H1 (cell line): ENCODE measurements around the gene LRP2BP. TPM values are rescaled to one million over a fixed set of nuclear protein-coding genes. Genes with fewer than 3 reads are reported as not detected.

Source experiments
- CTCF ChIA-PET: fragments of 300-600 bp; sonication (Branson Sonifier 250); formaldehyde crosslinking; loops from one replicate; lab custom pipeline; 2021; ENCODE audit not compliant: partially characterized antibody; lab: Charles Lee
- POLR2A ChIA-PET: fragments of 300-600 bp; sonication (Branson Sonifier 250); formaldehyde crosslinking; loops from one replicate; lab custom pipeline; 2021; ENCODE audit warnings: inconsistent platforms; ENCODE audit not compliant: partially characterized antibody; lab: Charles Lee
- DNase-seq, 2 experiments: peaks; one replicate each; pipeline versions ENCODE4 v3.0.0 to v3.0.0-alpha.2; 2010 to 2022; ENCODE audit warnings: low spot score in 2 of 2, low read depth in 1 of 2, mixed read lengths in 1 of 2
- FAIRE-seq: peaks from 2 replicates; lab custom pipeline; 2011; peaks lifted over from hg19 to GRCh38; lab: Jason Lieb, UNC
- H2AFZ ChIP-seq: 2 replicates; pipeline ENCODE4 v1.8.1; 2012; ENCODE audit warnings: low read length, inconsistent platforms
- H2AK5ac ChIP-seq: 2 replicates; pipeline ENCODE4 v1.6.1; 2013; ENCODE audit warnings: low read depth, low read length
- H2BK120ac ChIP-seq: replicated peaks from 2 replicates; pipeline ENCODE3; 2013; ENCODE audit warnings: low read depth, low read length, inconsistent platforms
- H2BK12ac ChIP-seq: 2 replicates; pipeline ENCODE4 v1.6.1; 2013; ENCODE audit warnings: low read depth, low read length
- H2BK15ac ChIP-seq: 2 replicates; pipeline ENCODE4 v1.6.1; 2013; ENCODE audit warnings: low read length
- H2BK20ac ChIP-seq: 2 replicates; pipeline ENCODE4 v1.6.1; 2013; ENCODE audit warnings: low read length
- H2BK5ac ChIP-seq: 2 replicates; pipeline ENCODE4 v1.6.1; 2013; ENCODE audit warnings: low read depth, low read length
- H3K14ac ChIP-seq: 2 replicates; pipeline ENCODE4 v1.6.1; 2013; ENCODE audit warnings: inconsistent platforms; ENCODE audit not compliant: insufficient read length
- H3K18ac ChIP-seq: 2 replicates; pipeline ENCODE4 v1.6.1; 2013; ENCODE audit warnings: low read length; ENCODE audit errors: extremely low read depth
- H3K23ac ChIP-seq: 2 replicates; pipeline ENCODE4 v1.6.1; 2013; ENCODE audit warnings: inconsistent platforms; ENCODE audit not compliant: insufficient read length
- H3K23me2 ChIP-seq: 2 replicates; pipeline ENCODE4 v1.6.1; 2013; ENCODE audit warnings: low read depth, low read length
- H3K27ac ChIP-seq: 2 replicates; pipeline ENCODE4 v1.6.1; 2011; ENCODE audit warnings: low read depth, low read length, inconsistent platforms
- H3K27me3 ChIP-seq, 4 experiments: replicated peaks in 1 of 4; 1 replicate in 1 of 4; 2 replicates in 3 of 4; pipeline versions ENCODE4 v1.6.1 to v1.8.1; 2011 to 2013; ENCODE audit warnings: low read length in 3 of 4, mild to moderate bottlenecking in 3 of 4, inconsistent platforms in 2 of 4, mixed read lengths in 2 of 4, moderate library complexity in 1 of 4; ENCODE audit not compliant: control insufficient read depth in 3 of 4, insufficient read depth in 3 of 4; ENCODE audit errors: extremely low read depth in 1 of 4
- H3K36me3 ChIP-seq, 4 experiments: 2 replicates each; pipeline versions ENCODE4 v1.6.1 to v1.8.1; 2011 to 2013; ENCODE audit warnings: mild to moderate bottlenecking in 4 of 4, low read length in 3 of 4, moderate library complexity in 2 of 4, control low read depth in 1 of 4, inconsistent platforms in 1 of 4; ENCODE audit not compliant: insufficient read depth in 4 of 4, control insufficient read depth in 2 of 4
- H3K4ac ChIP-seq: replicated peaks from 2 replicates; pipeline ENCODE3; 2013; ENCODE audit warnings: low read length, low read depth, mixed read lengths, inconsistent platforms; ENCODE audit not compliant: insufficient read length
- H3K4me1 ChIP-seq, 4 experiments: replicated peaks in 1 of 4; 1 replicate in 1 of 4; 2 replicates in 3 of 4; pipeline versions ENCODE4 v1.6.1 to v1.8.1; 2011 to 2013; ENCODE audit warnings: low read length in 3 of 4, inconsistent platforms in 2 of 4, mixed read lengths in 1 of 4; ENCODE audit not compliant: insufficient read depth in 4 of 4, control insufficient read depth in 3 of 4
- H3K4me2 ChIP-seq, 2 experiments: 2 replicates each; pipeline versions ENCODE4 v1.6.1 to v1.8.1; 2011 to 2013; ENCODE audit warnings: low read depth in 2 of 2, low read length in 2 of 2, control low read depth in 1 of 2, inconsistent platforms in 1 of 2, mild to moderate bottlenecking in 1 of 2; ENCODE audit not compliant: insufficient read depth in 1 of 2
- H3K4me3 ChIP-seq, 4 experiments: fragments of 200-600, 300-600 bp in 1 of 4; sonication (generic), shearing (Covaris generic), sonication (Bioruptor Twin) in 1 of 4; 2 replicates each; pipeline versions ENCODE4 v1.5.1 to v1.8.1; 2011 to 2016; ENCODE audit warnings: low read length in 4 of 4, low read depth in 3 of 4, control low read depth in 2 of 4, inconsistent platforms in 2 of 4, mild to moderate bottlenecking in 2 of 4, mixed read lengths in 1 of 4, moderate library complexity in 1 of 4; ENCODE audit not compliant: insufficient read depth in 2 of 4; ENCODE audit errors: extremely low read depth in 1 of 4
- H3K56ac ChIP-seq: replicated peaks from 2 replicates; pipeline ENCODE3; 2013; ENCODE audit warnings: low read depth, mild to moderate bottlenecking, mixed read lengths, low read length, inconsistent platforms; ENCODE audit not compliant: insufficient read length
- H3K79me1 ChIP-seq: 2 replicates; pipeline ENCODE4 v1.6.1; 2013; ENCODE audit warnings: low read depth, low read length, control low read depth
- H3K79me2 ChIP-seq, 2 experiments: 2 replicates each; pipeline versions ENCODE4 v1.6.1 to v1.8.1; 2012 to 2013; ENCODE audit warnings: low read length in 2 of 2, mild to moderate bottlenecking in 2 of 2, inconsistent platforms in 1 of 2; ENCODE audit not compliant: insufficient read depth in 2 of 2, control insufficient read depth in 1 of 2
- H3K9ac ChIP-seq, 4 experiments: replicated peaks in 1 of 4; 1 replicate in 1 of 4; 2 replicates in 3 of 4; pipeline versions ENCODE4 v1.6.1 to v1.8.1; 2011 to 2013; ENCODE audit warnings: low read depth in 3 of 4, low read length in 3 of 4, control low read depth in 2 of 4, mild to moderate bottlenecking in 2 of 4, moderate library complexity in 2 of 4, inconsistent platforms in 1 of 4; ENCODE audit errors: extremely low read depth in 1 of 4
- H3K9me3 ChIP-seq, 2 experiments: 2 replicates each; pipeline versions ENCODE4 v1.6.1 to v1.8.1; 2012 to 2013; ENCODE audit warnings: mild to moderate bottlenecking in 2 of 2, moderate library complexity in 2 of 2, control low read depth in 1 of 2, inconsistent platforms in 1 of 2, low read depth in 1 of 2, low read length in 1 of 2, mixed read lengths in 1 of 2; ENCODE audit not compliant: insufficient read depth in 2 of 2
- H4K20me1 ChIP-seq, 2 experiments: replicated peaks in 1 of 2; 2 replicates each; pipeline versions ENCODE3 to v1.8.1; 2011 to 2013; ENCODE audit warnings: inconsistent platforms in 2 of 2, low read length in 2 of 2, mild to moderate bottlenecking in 1 of 2; ENCODE audit not compliant: insufficient read depth in 2 of 2, control insufficient read depth in 1 of 2
- H4K5ac ChIP-seq: 2 replicates; pipeline ENCODE4 v1.6.1; 2013; ENCODE audit warnings: low read length, low read depth, mixed read lengths, inconsistent platforms; ENCODE audit not compliant: insufficient read length
- H4K8ac ChIP-seq: 2 replicates; pipeline ENCODE4 v1.8.0; 2013; ENCODE audit warnings: mild to moderate bottlenecking, moderate library complexity, low read length, inconsistent platforms; ENCODE audit not compliant: insufficient read depth; ENCODE audit errors: extremely low read depth
- H4K91ac ChIP-seq: replicated peaks from 2 replicates; pipeline ENCODE3; 2013; ENCODE audit warnings: low read length, mixed read lengths, inconsistent platforms; ENCODE audit not compliant: insufficient read length
- CBX5 ChIP-seq: fragments of 300-800, 300-1000 bp; sonication (generic); IDR thresholded peaks from 2 replicates; pipeline ENCODE4 v1.7.1; 2016; ENCODE audit warnings: antibody characterized with exemption, low read length, low read depth
- CBX8 ChIP-seq: fragments of 300-800, 300-1000 bp; sonication (generic); IDR thresholded peaks from 2 replicates; pipeline ENCODE4 v1.7.1; 2016; ENCODE audit warnings: low read depth, low read length, borderline replicate concordance
- HDAC6 ChIP-seq: IDR thresholded peaks from one replicate; pipeline ENCODE4 v1.7.1; 2012; ENCODE audit warnings: low read depth, mild to moderate bottlenecking, inconsistent platforms, low read length, moderate library complexity
- MAX ChIP-seq: IDR thresholded peaks from 2 replicates; pipeline ENCODE4 v1.6.1; 2012; ENCODE audit warnings: inconsistent platforms
- PHF8 ChIP-seq: fragments of 200-600 bp; sonication (generic); conservative IDR thresholded peaks from 2 replicates; pipeline ENCODE4 v1.7.1; 2012; ENCODE audit warnings: low read depth, mild to moderate bottlenecking, inconsistent platforms, low read length, moderate library complexity
- SIX5 ChIP-seq: IDR thresholded peaks from 2 replicates; pipeline ENCODE4 v1.6.1; 2011; ENCODE audit warnings: mild to moderate bottlenecking, low read depth, low read length
- TBP ChIP-seq: IDR thresholded peaks from 2 replicates; pipeline ENCODE4 v1.6.1; 2011; ENCODE audit warnings: low read depth, low read length, improper control_type of control experiment
- TCF12 ChIP-seq: IDR thresholded peaks from 2 replicates; pipeline ENCODE4 v1.6.1; 2011; ENCODE audit warnings: low read depth, mild to moderate bottlenecking, low read length
- WGBS, 2 experiments: shearing (Covaris generic) in 1 of 2; methylation state at CpG; one replicate each; pipeline versions ENCODE4 v1.1.6 to v1.1.7; 2013 to 2015; ENCODE audit warnings: low lambda C conversion rate in 2 of 2, mixed read lengths in 2 of 2, inconsistent platforms in 1 of 2, low coverage in 1 of 2, missing lambda C conversion rate in 1 of 2; ENCODE audit not compliant: insufficient replicate concordance in 2 of 2, insufficient coverage in 1 of 2, insufficient read length in 1 of 2; ENCODE audit errors: extremely low coverage in 1 of 2, missing lambda C conversion rate in 1 of 2; 5-methylcytosine and 5-hydroxymethylcytosine counted together
- polyA plus RNA-seq, 7 experiments: library from polyadenylated mRNA; depleted of rRNA in 3 of 7; stranded (reverse) in 5 of 7; unstranded in 2 of 7; fragments of >200 nt in 5 of 7; fragments of 200-250 nt in 2 of 7; gene quantifications; 1 replicate in 5 of 7; 2 replicates in 1 of 7; 4 replicates in 1 of 7; pipeline versions ENCODE4 v1.2.1 to v1.2.3, GENCODE V29; 2011 to 2013; ENCODE audit warnings: missing spikeins in 2 of 7, mixed read lengths in 2 of 7
- total RNA-seq: library from RNA; stranded (reverse); fragmentation: NEBNext Ultra II Directional; extraction: Animal tissue kit (Norgen Biotek cat#: 25700); gene quantifications from 2 replicates; pipeline ENCODE4 v1.2.1, GENCODE V29; 2021

LRP2BP gene
- total and polyA plus RNA-seq, 2 of the 8 experiments (the other 6 are each of a cell fraction or from before 2014, with no cell fraction given) = 0.12 to 0.30 TPM

- no peak overlapping the region for H3K27ac ChIP-seq
- no peak overlapping the region for H4K8ac ChIP-seq
- no peaks in the 10 kb centered on the region for H3K27me3 ChIP-seq
- no peak overlapping the region for H3K23ac ChIP-seq
- H3K4me1 ChIP-seq = peaks cover 0 to 2% (median 0%) of the 10 kb centered on the region in 4 experiments; a peak in 2 of 7 replicates
- no peaks in the 10 kb centered on the region for H3K23me2 ChIP-seq
- no peak overlapping the region for H2BK120ac ChIP-seq
- no peak overlapping the region for H2AK5ac ChIP-seq
- no peak overlapping the region for H4K91ac ChIP-seq
- H4K20me1 ChIP-seq = no peaks in the 10 kb centered on the region
- TF ChIP-seq MAX = no peak
- no peak for TF ChIP-seq TCF12
- TF ChIP-seq PHF8 = no peak
- no peak for TF ChIP-seq CBX8
- no peak for TF ChIP-seq SIX5
- no peak for TF ChIP-seq HDAC6
- TF ChIP-seq CBX5 = no peak
- no peak for TF ChIP-seq TBP
- no peak overlapping the region for H2BK20ac ChIP-seq
- peaks cover 0 to 18% (median 8%) of the 10 kb centered on the region in 4 experiments; a peak in 3 of 8 replicates for H3K36me3 ChIP-seq
- CTCF ChIA-PET = interaction anchor here (1.5 kb wide), 1 partner anchor 43 kb away, joined by 4 read pairs; no protein-coding TSS in a partner anchor
- 94% methylated on average over 7 of the region's 7 CpGs; no CpG with 5 or more reads in 1 of the 2 experiments for WGBS, 2 experiments
- no peak overlapping the region for H2BK5ac ChIP-seq
- H3K79me1 ChIP-seq = no peaks in the 10 kb centered on the region
- POLR2A ChIA-PET = no interaction called here
- no peak overlapping the region for H3K18ac ChIP-seq
- no peak overlapping the region for H4K5ac ChIP-seq
- no peak overlapping the region for H3K4ac ChIP-seq
- H3K4me3 ChIP-seq = no peak overlapping the region
- no peak overlapping the region for H2BK12ac ChIP-seq
- H3K4me2 ChIP-seq = no peak overlapping the region
- H3K14ac ChIP-seq = no peak overlapping the region
- H3K9ac ChIP-seq = no peak overlapping the region
- no peak overlapping the region for H2AFZ ChIP-seq
- no peak overlapping the region for H3K56ac ChIP-seq
- H3K9me3 ChIP-seq = peaks cover 16 to 17% of the 10 kb centered on the region in 2 experiments; a peak in 3 of 4 replicates
- no peaks in the 10 kb centered on the region for H3K79me2 ChIP-seq
- H2BK15ac ChIP-seq = no peak overlapping the region
- FAIRE-seq (no peak), DNase-seq (no peak)
Measured at GRCh38 chr4:185328586-185328985, 67.1 kb downstream of the LRP2BP start.
